A673 (cell line): ENCODE data around the gene RWDD3. TPM values are rescaled to one million over a fixed set of nuclear protein-coding genes. Genes with fewer than 3 reads are reported as not detected.

Experiments
- BruUV-seq: library from RNA; stranded (reverse); fragments of 400-500 nt; replicated peaks from 2 replicates; lab custom pipeline; 2021; lab: Mats Ljungman, UMichigan
- CTCF ChIA-PET: fragments of 300-600 bp; sonication (Branson Sonifier 250); formaldehyde crosslinking; loops from one replicate; lab custom pipeline; 2022; ENCODE audit warnings: antibody characterized with exemption; lab: Charles Lee
- POLR2A ChIA-PET: fragments of 300-600 bp; sonication (Branson Sonifier 250); formaldehyde crosslinking; loops from one replicate; lab custom pipeline; 2022; ENCODE audit warnings: antibody characterized with exemption; ENCODE audit not compliant: low non-redundant PET; lab: Charles Lee
- DNase-seq: peaks from one replicate; pipeline ENCODE4 v3.0.0-alpha.2; 2015; ENCODE audit warnings: low spot score
- H3K27ac ChIP-seq: fragments of 200-600 bp; sonication (generic); 2 replicates; pipeline ENCODE4 v1.5.1; 2016; ENCODE audit warnings: mixed run types, low read depth, mild to moderate bottlenecking, mixed read lengths, antibody characterized with exemption, low read length; ENCODE audit not compliant: poor library complexity, severe bottlenecking
- H3K27me3 ChIP-seq: fragments of 200-600 bp; sonication (generic); replicated peaks from 2 replicates; pipeline ENCODE4 v1.6.1; 2017; ENCODE audit warnings: mixed run types, low read depth, mild to moderate bottlenecking, mixed read lengths, antibody characterized with exemption, low read length; ENCODE audit not compliant: insufficient read depth, poor library complexity
- H3K36me3 ChIP-seq: fragments of 200-600 bp; sonication (generic); 2 replicates; pipeline ENCODE4 v1.6.1; 2016; ENCODE audit warnings: mixed run types, mild to moderate bottlenecking, mixed read lengths, antibody characterized with exemption, low read length; ENCODE audit not compliant: insufficient read depth, poor library complexity, severe bottlenecking
- H3K4me1 ChIP-seq: fragments of 200-600 bp; sonication (generic); 2 replicates; pipeline ENCODE4 v1.6.1; 2017; ENCODE audit warnings: mixed run types, mild to moderate bottlenecking, mixed read lengths, antibody characterized with exemption, low read length; ENCODE audit not compliant: insufficient read depth, poor library complexity, severe bottlenecking
- H3K4me3 ChIP-seq: fragments of 200-600 bp; sonication (generic); 2 replicates; pipeline ENCODE4 v1.5.1; 2016; ENCODE audit warnings: low read depth, mixed run types, mild to moderate bottlenecking, mixed read lengths, low read length; ENCODE audit not compliant: poor library complexity, severe bottlenecking
- H3K9me3 ChIP-seq: fragments of 200-600 bp; sonication (generic); 2 replicates; pipeline ENCODE4 v1.6.1; 2016; ENCODE audit warnings: mixed run types, low read depth, mild to moderate bottlenecking, mixed read lengths, antibody characterized with exemption, low read length; ENCODE audit not compliant: poor library complexity, severe bottlenecking
- CTCF ChIP-seq: fragments of 300-800, 200-600 bp; sonication (generic); conservative IDR thresholded peaks from 2 replicates; pipeline ENCODE4 v1.5.1; 2017; ENCODE audit warnings: low read depth, mild to moderate bottlenecking, antibody characterized with exemption, low read length, moderate library complexity, mixed read lengths
- EZH2 ChIP-seq: fragments of 200-600 bp; sonication (generic); IDR thresholded peaks from 2 replicates; pipeline ENCODE4 v1.6.1; 2017; ENCODE audit warnings: borderline replicate concordance, low read depth, mild to moderate bottlenecking, mixed read lengths, antibody characterized with exemption, low read length; ENCODE audit not compliant: poor library complexity, severe bottlenecking
- intact Hi-C: fragments of 100-400 bp; cut with micrococcal nuclease; formaldehyde crosslinking; loops from one replicate; pipeline ENCODE4 v1.10.0; 2022; ENCODE audit not compliant: unreplicated experiment
- total RNA-seq: library from RNA; stranded (reverse); gene quantifications from 2 replicates; pipeline ENCODE4 v1.2.3, GENCODE V29; 2021

RWDD3 gene
- total RNA-seq, 1 experiment from 2014 or later: 12.1 TPM

DNA sequence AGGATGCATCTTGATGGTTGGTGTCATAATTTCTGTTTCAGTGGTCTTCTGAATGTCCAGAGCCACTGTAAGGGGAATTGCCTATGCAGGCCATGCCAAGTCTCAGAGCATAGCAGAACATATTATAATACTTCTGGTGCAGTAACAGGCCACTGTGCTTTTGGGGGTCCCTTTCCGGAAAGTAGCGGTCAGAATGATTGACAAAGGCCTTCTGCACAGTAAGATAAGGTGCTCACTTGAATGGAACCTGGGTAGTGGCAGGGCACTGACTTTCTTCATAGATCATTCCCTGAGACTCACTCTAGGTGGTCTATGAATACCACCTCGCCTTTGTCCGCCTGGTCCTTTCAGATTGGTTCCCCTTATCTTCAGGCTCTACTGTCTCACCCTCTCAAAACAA is 28.9 kb downstream of the RWDD3 start:
- TF ChIP-seq EZH2 (no peak), CTCF (no peak)
- Histone ChIP-seq H3K36me3 (no peaks in the 10 kb centered on the region), H3K27ac (no peak overlapping the region), H3K9me3 (no peaks in the 10 kb centered on the region), H3K27me3 (no peaks in the 10 kb centered on the region), H3K4me1 (no peaks in the 10 kb centered on the region), H3K4me3 (no peak overlapping the region)
- BruUV-seq: no TSS peak
- ChIA-PET POLR2A (no interaction called here), CTCF (no interaction called here)
- no peak for DNase-seq
- intact Hi-C loops: no loop called here

GRCh38 chr1:95263450-95263849 is 29.4 kb downstream of the RWDD3 start:
- ChIA-PET POLR2A (no interaction called here), CTCF (no interaction called here)
- H3K9me3 ChIP-seq: no peaks in the 10 kb centered on the region
- H3K4me1 ChIP-seq: no peaks in the 10 kb centered on the region
- H3K27me3 ChIP-seq: peaks cover 4% of the 10 kb centered on the region
- TF ChIP-seq CTCF: no peak
- no peaks in the 10 kb centered on the region for H3K36me3 ChIP-seq
- DNase-seq: no peak
- intact Hi-C loops: no loop called here
- no peak overlapping the region for H3K27ac ChIP-seq
- no peak overlapping the region for H3K4me3 ChIP-seq
- no TSS peak for BruUV-seq

- CTCF ChIA-PET: no interaction called here
- POLR2A ChIA-PET: no interaction called here
- no peak for DNase-seq
- intact Hi-C loops: no loop called here
- peaks cover 8% of the 10 kb centered on the region for H3K27me3 ChIP-seq
- no TSS peak for BruUV-seq
- H3K4me3 ChIP-seq: no peak overlapping the region
- H3K27ac ChIP-seq: no peak overlapping the region
- H3K9me3 ChIP-seq: no peaks in the 10 kb centered on the region
- no peaks in the 10 kb centered on the region for H3K36me3 ChIP-seq
- no peaks in the 10 kb centered on the region for H3K4me1 ChIP-seq
- TF ChIP-seq CTCF (no peak), EZH2 (no peak)
Observed at GRCh38 chr1:95265106-95265505, 31.1 kb downstream of the RWDD3 start.
